ENCODE data around the gene FDXR.

The FDXR gene

DNA sequence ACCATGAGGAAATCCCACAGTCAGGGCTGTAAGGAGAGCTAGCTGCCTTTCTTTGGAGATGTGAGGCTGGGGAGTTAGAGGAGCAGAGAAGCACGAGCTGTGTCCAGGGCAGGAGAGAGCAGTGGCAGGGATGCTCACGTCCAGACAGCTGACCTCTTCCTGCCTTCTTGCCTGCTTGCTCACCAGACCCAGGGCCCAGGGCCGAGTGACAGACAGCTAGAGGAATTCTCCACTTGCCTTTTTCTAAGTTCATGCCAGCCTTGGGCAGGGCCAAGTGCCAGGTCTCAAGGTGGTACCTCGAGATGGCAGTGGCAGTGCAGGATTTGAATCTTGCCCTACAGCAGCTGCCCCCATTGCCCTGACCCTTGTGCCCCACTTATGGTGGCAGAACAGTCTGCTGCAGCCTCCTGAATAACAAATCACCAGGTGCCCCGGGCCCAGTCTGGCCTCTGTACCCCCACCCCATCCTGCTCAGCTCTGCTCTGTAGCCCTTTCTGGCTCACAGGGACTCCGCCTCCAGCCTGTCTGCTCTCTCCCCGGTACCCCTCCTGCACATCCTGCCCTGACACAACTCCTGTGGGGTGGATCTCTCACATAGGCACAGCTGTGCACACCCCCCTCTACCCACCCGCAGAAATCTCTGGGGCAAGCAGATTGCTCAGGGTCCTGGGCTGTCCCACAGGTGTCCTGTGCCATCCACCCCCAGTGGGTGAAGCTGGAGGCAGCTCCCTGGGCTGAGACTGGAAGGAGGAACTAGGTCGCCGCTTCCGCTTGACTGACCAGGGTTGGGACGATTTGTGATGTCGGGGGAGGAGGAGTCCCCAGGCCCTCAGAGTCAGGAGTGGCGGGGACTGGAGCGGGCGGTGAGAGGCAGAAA is 39.1 kb downstream of the FDXR start:
- DNase-seq (ENCODE audit: low read depth): no peak

DNA sequence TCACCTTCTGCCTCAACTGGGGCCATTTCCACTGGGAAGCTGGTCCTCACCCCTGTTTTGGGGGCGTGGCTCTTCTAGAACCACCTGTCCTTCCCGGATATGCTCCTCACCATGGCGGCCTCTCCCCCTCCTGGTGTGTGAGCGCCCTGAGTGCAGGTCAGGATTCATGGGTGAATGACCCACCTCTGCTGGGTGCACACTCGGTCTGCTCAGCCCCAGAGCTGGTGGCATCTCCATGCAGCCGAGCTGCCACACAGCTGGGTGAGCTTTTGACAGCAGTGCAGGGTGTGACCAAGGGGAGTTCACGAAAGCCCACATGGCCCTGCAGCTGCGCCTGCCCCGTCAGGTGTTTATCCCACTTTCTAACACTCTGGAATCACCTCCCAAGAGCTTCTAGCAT is 40.4 kb downstream of the FDXR start:
- no peak for DNase-seq (ENCODE audit: low read depth)

DNA sequence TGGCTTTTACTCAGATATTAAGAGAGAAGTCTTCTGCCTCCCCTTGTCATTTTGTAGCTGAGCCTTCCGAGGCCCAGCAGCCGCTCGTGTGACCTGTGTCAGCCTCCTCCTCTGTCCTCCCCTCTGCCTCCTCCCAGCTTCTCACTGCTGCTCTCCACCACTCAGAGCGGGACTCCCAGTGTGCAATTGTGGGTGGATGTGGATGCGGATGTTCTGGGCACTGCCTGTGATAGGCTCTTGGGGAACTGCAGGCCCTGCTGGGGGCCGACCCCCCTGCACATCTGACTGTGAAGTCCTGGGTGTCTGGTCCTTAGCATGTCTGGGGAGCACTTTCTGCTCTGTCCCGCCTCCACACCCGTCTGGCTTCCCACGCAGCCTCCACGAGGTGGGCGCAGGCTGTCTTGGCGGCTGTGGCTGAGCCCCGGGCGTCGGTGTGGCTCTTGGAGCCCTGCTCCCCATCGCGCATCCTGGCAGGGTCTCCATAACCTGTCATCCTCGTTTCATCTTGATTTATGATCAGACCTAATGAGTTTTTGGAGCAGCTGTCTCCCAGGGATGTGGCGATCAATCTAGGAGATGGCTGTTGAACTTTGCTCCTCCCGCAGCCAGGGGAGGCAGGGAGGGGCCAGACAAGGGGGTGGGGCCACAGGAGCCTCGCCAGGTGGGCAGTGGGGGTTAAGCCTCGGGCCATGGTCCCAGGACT is 41.2 kb downstream of the FDXR start:
- DNase-seq (ENCODE audit: low read depth): no peak

DNA sequence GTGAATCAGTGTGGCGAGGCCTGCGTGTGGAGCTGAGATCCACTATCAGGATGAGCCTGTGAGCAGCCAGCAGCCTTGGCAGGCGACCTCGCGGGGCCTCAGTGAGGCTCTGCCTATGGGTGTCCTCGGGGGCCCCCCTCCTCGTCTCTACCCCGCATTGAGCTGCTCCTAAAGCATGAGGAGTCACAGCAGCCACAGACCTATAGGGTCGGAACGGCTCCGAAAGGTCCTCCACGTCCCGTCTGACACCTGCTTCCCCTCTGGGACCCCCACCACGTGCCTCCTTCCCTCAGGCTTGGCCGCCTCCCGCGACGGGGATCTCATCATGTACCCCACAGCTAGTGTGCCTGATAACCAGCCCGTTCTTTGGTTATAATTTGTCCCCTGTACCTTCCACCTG is 41.9 kb downstream of the FDXR start:
- DNase-seq (ENCODE audit: low read depth): no peak

DNA sequence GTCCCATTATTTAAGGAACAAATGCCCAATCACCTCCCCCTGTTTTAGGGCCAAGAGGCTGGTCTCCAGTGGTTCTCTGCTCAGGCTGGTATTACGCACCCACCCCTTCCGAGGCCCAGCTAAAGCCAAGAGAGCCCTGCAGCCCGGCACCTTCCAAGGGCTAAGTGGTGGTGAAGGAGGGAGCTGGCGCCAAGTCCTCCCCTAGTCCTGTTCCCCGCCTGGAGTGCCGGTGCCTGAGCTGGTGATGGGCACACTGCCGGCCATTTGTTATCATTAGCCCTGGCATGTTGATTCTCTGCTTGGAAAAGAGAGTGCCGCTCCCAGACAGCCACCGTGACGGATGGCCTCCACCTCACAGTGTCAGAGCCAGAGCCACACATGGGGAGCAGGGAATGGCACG is 45.0 kb downstream of the FDXR start:
- DNase-seq (ENCODE audit: low read depth): no peak

GRCh38 chr17:74825952-74826719 is 46.7 kb downstream of the FDXR start:
- no peak for DNase-seq (ENCODE audit: low read depth)

- no peak for DNase-seq (ENCODE audit: low read depth)
Measured at GRCh38 chr17:74824961-74825627, 47.7 kb downstream of the FDXR start.

- DNase-seq (ENCODE audit: low read depth): no peak
Measured at GRCh38 chr17:74822939-74823367, 49.8 kb downstream of the FDXR start.

GRCh38 chr17:74822335-74822938 is 50.4 kb downstream of the FDXR start:
- DNase-seq (ENCODE audit: low read depth): no peak

GRCh38 chr17:74821655-74822334 is 51.0 kb downstream of the FDXR start:
- no peak for DNase-seq (ENCODE audit: low read depth)

- no peak for DNase-seq (ENCODE audit: low read depth)
Measured at GRCh38 chr17:74819801-74820436, 52.9 kb downstream of the FDXR start.

- no peak for DNase-seq (ENCODE audit: low read depth)
Measured at GRCh38 chr17:74818291-74818938, 54.4 kb downstream of the FDXR start.

- DNase-seq (ENCODE audit: low read depth): no peak
Measured at GRCh38 chr17:74816905-74817620, 55.7 kb downstream of the FDXR start.

DNA sequence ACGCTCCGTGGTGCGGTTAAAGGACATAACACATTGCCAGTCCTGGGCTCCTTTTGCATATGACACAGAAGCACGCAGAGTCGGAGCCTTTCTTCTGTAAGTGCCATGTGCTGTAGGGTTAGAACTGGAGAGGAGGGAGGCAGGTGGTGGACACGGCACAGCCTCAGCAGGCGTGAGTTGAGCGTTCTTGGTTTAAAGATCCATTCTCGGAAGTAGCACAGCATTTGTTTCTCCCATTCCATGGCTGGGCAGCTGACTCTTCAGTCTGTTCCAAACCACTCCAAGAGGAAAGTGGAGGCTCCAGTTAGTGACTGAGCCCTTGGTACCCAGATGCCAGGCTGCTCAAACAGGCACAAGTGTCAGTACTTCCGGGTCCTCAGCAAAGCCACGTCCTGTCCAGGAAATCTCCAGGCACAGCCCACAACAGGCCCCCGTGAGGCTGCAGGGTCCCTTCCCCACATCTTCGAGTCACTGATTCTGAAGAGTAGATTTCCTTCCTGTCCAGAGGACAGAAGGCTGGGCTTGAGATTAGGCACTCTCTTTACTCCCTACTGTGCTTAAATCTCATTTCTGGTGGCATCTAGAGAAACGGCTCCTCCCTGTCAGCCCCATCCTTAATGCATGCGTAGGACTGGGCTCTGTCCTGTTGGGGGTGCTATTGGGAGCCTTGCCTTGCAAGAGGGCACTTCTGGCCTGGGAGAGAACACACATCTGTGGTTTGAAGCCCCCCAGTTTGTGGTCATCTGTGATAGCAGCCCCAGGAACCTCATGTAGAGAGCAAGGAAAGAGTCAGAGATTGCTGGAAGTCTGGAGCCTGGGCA is 57.0 kb downstream of the FDXR start:
- no peak for DNase-seq (ENCODE audit: low read depth)

DNA sequence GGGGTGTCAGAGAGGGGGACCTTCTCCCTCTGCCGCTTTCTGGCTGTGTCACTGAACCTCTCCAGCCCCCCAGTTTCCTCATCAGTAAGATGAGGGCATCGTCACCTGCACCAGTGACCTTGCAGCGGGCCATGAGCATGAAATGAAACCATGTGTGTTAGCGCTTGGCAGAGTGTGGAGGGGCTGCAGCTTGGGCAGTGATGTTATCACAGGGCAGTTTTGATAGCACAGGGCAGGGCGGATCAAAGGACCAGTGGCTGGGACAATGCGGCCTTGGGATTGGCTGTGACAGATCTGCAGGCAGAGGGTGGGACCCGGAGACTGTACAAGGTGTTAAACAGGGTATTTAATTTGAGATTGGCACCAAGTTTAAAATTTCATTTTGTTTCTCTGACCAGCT is 57.7 kb downstream of the FDXR start:
- DNase-seq (ENCODE audit: low read depth): no peak

- DNase-seq (ENCODE audit: low read depth): no peak
Measured at GRCh38 chr17:74814453-74814852, 58.3 kb downstream of the FDXR start.

All from stimulated activated CD8-positive, alpha-beta memory T cell treated with anti-CD3 and anti-CD28 coated beads, Interleukin-12 subunit alpha, Interleukin-12 subunit beta, amount 100 ng/mL, for 4 hours (primary cell).